ENCODE measurements around the gene ARL6IP1.
A peak's percentile ranks its signal among the peaks of the same experiment; 100 is the strongest.

ARL6IP1 gene

GRCh38 chr16:18809165-18809564 is 7.8 kb upstream of the ARL6IP1 start:
- no peak for DNase-seq (ENCODE audit: low read depth)
- TF ChIP-seq CTCF (conservative IDR thresholded peaks at IDR 0.05; ENCODE audit: low read length): no peak
- H3K4me3 ChIP-seq (ENCODE audit: low read length): no peak overlapping the region

- TF ChIP-seq CTCF (conservative IDR thresholded peaks at IDR 0.05; ENCODE audit: low read length): no peak
- no peak for DNase-seq (ENCODE audit: low read depth)
- H3K4me3 ChIP-seq (ENCODE audit: low read length): no peak overlapping the region
Measured at GRCh38 chr16:18805257-18805773, 4.0 kb upstream of the ARL6IP1 start.

- DNase-seq (ENCODE audit: low read depth): no peak
- TF ChIP-seq CTCF (conservative IDR thresholded peaks at IDR 0.05; ENCODE audit: low read length): no peak
- H3K4me3 ChIP-seq (ENCODE audit: low read length): no peak overlapping the region
Measured at GRCh38 chr16:18804540-18804939, 3.2 kb upstream of the ARL6IP1 start.

- H3K4me3 ChIP-seq (ENCODE audit: low read length): no peak overlapping the region; the same call in 1 of the 2 replicates
- DNase-seq (ENCODE audit: low read depth): peak; percentile 52
- TF ChIP-seq CTCF (conservative IDR thresholded peaks at IDR 0.05; ENCODE audit: low read length): no peak
Measured at GRCh38 chr16:18803569-18804462, 2.5 kb upstream of the ARL6IP1 start.

GRCh38 chr16:18802767-18803343 is 1.5 kb upstream of the ARL6IP1 start:
- TF ChIP-seq CTCF (conservative IDR thresholded peaks at IDR 0.05; ENCODE audit: low read length): no peak
- no peak overlapping the region for H3K4me3 ChIP-seq (ENCODE audit: low read length)
- DNase-seq (ENCODE audit: low read depth): no peak

- TF ChIP-seq CTCF (conservative IDR thresholded peaks at IDR 0.05; ENCODE audit: low read length): no peak
- DNase-seq (ENCODE audit: low read depth): peak; percentile 30
- peak overlapping the region; percentile 94 for H3K4me3 ChIP-seq (ENCODE audit: low read length)
Measured at GRCh38 chr16:18800775-18801144, 589 bp downstream of the ARL6IP1 start.

- no peak for DNase-seq (ENCODE audit: low read depth)
- H3K4me3 ChIP-seq (ENCODE audit: low read length): peak overlapping the region; percentile 94
- no peak for TF ChIP-seq CTCF (conservative IDR thresholded peaks at IDR 0.05; ENCODE audit: low read length)
Measured at GRCh38 chr16:18800293-18800692, 1.1 kb downstream of the ARL6IP1 start.
